Activated gamma-delta T cell treated with anti-CD3 and anti-CD28 coated beads, Interleukin-2, amount 50 U/mL, for 16 hours (primary cell): ENCODE data around the gene KCNK18.

Source experiments
- DNase-seq: peaks from one replicate; pipeline ENCODE4 v3.0.0-alpha.2; 2020; ENCODE audit warnings: low read depth

The KCNK18 gene

DNA sequence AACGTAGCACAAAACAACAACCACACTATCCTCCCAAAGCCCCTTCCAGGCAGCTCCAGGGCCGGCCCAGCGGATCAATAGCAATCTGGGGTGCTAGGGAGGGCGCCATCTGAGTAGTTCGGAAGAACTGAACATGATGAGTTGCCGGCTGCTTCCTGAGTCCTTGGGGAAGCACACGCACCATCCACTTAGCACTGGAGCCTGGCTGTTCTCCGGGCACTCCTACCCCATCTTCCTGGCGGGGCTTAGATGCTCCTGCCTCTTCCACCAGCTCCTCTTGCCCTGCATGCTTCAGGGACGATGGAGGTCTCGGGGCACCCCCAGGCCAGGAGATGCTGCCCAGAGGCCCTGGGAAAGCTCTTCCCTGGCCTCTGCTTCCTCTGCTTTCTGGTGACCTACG, at the start of gene KCNK18:
KCNK18 (plus strand) TSS at position 301 of the 400 bp plus-strand sequence; CDS start at position 301, 0 bp downstream.
- no peak for DNase-seq

DNA sequence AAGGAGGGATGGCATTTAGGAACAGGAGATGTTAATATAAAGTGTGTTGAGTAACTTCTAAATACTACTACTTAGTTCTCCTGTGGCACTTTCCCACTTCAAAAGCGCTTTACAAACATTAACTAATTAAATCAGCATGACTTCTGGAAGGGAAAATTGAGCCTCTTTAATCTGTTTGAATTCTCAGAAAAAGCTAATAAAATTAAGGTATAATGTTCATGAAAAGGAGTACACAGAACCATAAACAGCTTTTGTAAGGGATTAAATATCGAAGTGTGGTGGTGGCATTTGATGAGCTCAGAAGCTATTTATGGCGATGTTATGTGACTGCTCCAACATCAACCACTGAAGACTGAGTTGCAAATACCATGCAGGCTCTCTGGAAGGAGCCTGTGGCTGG, 49.0 kb upstream of the KCNK18 start:
- no peak for DNase-seq

DNA sequence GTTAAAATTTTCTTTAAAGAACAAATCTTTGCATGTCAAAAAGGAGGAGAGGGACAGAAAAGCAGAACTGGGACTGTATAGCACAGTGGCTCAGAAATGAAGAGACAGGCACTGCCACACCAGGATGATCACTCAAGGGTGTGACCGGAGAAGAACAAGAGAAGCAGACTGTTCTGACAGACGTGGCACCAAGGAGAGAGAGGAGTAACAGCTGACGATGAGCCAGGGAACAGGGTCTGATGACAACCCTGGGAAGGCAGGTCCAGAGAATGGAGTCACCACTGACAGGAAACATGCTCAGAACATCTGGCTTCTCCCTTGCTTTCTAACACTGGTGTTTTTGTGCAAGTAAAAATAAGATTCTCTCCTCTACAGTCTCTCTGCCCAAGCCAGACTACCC, 44.6 kb upstream of the KCNK18 start:
- no peak for DNase-seq

DNA sequence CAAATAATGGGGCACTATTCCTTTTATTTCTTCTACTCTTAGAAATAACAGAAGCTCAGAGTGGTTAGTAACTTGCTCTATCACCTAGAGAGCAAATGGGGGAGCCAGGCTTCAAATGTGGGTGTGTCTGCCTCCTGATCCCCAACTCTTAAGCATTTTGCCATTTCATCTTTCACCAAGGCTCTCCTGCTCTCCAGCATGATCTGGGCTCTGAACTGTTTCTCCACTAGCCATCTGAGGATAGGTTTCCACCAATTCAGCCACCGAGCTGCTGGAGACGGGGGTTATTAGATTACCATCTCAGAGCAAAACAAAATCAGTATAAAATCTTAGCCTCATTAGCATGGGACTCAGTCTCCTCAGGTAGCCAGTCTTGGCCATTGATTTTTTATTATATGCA, 39.0 kb upstream of the KCNK18 start:
- DNase-seq, result no peak

DNA sequence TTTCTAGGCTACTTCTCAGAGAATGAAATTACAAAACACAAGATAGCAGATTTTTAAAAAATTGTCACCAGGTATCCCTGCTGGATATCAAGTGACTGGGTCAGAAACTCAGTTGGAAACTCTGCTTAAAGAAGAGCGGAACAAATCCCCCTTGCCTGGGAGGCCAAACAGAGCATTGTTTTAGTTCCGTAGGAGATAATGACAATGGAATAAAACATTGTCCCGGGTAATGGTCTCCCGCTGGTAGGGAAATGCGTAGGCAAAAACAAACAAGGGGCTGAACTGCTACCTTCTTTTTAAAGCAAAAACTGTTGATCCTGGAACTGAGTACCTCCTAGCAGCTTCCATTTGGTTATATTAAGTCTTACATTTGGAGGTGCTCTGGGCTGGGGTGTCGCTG, 37.9 kb upstream of the KCNK18 start:
- DNase-seq, result no peak

DNA sequence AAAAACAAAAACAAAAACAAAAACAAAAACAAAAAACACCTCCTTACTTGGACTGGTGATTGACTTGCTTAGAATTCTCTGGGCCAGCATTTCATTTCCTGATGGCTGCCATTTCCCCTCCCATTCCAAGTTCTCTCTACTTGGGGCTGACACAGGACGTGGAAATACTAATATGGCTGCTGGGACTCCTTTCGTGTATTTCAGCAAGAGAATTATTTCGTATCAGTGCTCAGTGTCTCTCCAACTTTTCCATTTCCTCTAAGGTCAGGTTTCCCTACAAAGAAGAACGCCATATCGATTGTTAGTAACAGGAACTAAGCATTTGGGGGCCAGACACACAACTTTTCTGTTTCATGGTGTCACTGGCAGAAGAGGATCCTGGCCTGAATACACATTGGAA, 36.7 kb upstream of the KCNK18 start:
- no peak for DNase-seq

DNA sequence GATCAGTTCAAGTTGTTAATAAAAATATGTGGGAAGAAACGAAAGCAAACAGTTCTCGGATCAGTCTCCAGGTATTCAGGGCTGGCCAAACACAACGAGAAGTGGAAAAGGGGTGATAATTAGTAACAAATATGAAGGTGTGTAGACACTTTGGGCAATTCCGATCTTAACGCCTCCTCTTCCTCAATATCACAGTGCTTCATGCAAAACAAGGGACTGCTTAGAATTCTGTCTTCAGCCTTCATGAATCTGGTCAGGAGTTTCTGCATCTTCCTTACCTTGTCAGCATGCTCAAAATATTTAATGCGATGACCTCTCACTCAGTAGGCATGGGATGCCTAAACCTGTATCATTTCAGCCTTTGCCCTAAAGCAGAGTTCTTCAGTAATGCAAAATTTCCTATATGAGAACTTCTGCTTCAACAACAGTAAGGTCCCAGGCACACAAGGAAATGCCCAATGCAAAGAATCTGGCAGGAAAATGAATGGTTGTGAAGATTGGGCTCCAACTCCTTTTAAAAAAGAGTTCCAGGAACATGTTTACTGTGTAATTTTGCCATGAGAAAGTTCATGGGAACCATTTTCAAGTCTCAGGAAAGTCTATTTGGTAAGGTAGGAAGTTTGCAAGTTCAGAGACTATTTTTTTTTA, 35.8 kb upstream of the KCNK18 start:
- DNase-seq, result no peak

DNA sequence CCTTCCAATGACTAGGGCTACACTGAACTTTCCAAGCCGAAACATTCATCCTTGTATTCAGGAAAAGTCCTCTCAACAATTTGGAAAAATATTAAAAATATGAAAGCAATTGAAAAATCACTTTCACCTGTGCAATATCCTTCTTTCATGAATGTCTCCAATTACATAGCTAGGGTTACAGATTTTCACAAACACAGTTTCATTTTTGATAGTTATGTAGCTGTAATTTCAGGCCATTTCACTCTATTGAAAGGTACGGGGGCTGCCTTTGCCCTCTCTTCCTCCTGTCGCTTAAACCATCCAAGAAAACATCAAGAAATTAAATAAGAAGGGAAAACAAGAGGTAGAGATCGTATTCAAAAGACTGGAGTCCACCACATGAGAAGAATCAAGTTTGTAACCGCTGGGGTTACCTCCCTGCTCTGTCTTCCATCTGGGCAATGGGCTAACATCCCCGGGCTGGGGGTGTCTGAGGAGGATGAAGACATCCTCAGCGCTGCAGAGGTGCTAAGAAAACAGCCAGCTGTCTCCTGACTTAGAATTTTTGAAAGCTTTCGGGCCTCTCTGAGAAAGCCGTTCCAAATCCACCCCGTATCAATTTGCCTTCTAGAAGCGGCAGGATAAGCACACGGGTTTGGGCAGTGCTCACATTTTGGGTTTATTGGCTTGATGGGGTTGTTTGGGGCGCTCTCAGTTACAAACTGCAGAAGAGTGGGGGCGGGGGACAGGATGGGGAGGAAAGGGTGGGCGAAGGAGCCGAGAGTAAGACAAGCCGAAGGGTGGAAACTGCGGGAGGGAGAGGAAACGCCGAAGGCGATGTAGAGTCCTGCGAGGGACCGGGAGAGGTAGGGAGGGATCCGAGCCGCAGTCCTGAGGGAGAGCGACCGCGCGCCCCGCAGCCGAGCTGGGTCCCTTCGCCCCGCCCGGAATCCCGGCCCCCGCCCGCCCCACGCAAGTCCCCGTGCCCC, 34.9 kb upstream of the KCNK18 start:
- no peak for DNase-seq

DNA sequence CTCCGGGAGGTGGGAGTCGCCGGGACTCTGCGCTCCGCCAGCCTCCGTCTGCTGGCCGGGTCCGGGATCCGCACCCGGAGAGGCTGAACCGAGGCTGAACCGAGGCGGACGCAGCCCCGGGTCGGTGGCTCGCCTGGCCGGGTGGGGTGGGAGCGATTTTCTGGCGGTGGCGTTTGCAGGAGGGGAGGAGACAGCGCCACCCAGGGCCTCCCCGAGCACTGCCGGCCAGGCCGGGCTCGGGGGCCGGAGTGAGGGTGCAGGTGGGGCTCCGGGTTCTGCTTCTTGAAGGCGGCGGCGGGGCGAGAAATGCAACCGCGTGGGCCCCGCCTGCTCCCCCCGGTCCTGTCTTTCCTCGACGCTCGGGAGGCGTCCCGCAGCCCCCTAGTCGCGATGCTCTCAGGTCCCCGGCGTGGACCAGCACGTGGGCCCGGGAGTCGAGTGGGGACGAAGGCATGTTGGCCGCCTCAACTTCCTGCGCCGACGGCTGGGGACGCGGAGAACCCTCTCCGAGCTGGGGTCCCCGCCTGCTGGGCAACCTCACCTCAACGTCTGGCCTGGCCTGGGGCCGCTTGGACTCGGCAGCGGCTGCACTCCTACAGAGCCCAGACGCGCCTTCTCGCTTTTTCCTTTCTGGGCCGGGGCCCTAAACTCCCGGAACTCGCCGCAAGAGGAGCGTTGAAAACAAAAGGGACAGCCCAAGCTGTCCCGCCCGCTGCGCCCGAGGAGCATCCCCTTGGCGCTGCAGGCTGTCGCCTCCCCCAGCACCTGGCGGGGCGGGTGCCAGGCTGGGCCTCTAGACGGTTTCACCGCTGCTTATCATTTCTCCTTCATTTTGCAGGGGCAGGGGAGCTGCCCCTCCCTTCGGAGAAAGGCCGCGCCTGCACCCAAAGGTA, 34.0 kb upstream of the KCNK18 start:
- DNase-seq, result no peak

DNA sequence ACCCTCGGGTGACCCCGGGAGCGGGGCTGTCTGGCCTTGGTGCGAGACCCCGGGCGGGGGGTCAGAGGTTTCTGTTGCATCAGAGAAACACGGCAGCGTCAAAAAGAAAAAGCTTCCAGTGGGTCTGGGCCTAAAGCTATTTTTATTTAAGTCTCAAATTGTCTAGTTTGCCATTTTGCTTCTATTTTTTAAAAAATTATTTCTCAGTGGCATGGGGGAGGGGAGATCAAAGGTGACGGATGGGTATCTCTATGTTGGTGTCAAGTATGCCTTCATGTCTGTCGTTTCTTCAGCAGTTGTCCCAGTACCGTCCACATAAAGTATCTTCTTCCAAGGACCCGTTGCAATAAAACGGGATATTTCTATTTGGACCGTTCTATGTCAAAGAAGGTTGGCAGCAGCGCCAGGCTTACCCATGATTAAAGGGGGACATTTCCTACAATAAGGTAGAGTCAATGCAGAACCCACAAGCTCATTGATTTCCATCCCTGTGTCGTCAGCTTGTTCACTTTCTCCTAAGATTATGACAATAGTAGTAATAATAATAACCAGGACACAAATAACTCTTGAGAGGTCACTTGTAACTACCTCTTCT, 33.2 kb upstream of the KCNK18 start:
- no peak for DNase-seq

DNA sequence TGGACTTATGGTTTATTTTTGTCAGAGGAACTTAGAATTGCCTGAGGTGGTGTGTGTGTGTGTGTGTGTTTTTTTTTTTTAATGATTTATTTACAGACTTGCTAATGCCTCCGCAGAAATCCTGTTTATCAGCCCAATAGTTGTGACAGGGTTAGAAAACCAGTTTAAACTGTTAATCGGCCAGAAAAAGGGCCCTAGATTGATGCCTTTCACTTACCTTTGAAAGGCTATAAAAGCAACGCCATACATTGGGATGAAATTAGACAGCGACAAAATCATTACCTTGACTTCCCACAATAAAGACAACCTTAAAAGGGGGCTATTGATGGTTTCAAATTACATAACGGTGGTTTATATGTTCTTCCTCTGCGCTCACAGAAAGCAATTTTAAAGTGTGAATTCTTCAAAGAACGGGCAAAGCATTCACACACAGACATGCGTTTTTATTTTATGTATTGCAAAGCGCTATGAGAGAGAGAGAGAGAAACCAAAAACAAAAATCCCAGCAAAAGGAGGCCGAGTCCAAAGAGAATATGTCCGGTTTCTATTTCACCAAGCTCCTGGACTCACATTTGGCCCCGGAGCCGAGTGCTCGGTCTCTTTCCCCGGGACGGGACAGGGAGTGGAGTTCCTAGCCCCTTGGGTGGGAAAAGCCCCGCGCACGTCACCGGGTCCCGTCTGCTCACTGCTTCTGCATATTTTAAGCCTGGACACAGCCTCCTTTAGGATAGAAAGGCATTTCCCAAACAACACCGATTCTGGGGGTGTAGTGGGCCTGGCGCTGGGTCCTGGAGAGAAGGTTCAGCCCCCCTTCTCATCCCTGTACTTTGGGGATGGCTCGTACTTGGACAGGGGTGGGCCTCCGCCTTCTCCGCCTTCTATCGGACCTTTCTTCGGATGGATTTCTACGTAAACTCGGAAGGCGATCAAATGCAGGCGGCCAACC, 32.4 kb upstream of the KCNK18 start:
- DNase-seq, result no peak

DNA sequence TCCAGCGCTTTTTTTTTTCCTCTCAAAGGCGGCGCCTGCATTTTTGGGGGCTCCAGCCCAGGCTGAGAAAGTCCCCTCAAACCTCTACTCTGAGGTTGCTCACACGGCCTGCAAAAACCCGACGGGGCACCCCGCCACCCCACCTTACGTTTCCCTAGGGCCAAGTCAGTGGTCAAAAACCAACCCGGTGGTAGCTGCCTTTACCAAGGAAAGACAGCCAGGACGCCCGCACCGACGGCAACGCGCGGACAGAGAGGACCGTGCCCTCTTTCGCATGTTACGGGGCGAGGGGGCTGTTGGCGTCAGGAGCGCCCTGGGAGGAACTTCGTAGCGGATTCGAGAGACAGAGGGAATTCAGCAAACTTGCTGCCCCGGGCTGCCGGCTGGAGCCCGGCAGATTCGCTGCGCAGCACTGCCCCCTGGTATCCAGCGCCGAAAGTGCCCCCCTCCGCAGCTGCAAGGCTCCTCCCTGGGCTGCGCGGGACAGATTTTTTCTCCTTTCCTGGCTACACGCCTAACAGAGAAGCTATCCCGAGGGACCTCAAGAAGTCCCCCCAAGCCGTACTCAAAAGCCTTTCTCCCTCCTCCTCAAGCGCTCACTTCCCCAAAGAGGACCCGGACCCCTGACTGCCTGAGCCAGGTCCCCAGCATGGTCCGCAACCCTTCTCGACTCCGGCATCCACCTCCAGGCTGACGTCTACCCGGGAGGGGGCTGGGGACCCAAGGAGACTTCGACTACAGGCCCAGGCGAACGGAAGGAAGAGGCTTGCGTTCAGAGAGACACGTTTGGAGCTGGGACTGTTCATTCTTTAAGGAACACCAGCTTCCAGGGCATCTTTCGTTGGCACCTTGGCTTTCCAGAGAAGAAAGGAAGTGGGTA, 31.5 kb upstream of the KCNK18 start:
- DNase-seq, result no peak

DNA sequence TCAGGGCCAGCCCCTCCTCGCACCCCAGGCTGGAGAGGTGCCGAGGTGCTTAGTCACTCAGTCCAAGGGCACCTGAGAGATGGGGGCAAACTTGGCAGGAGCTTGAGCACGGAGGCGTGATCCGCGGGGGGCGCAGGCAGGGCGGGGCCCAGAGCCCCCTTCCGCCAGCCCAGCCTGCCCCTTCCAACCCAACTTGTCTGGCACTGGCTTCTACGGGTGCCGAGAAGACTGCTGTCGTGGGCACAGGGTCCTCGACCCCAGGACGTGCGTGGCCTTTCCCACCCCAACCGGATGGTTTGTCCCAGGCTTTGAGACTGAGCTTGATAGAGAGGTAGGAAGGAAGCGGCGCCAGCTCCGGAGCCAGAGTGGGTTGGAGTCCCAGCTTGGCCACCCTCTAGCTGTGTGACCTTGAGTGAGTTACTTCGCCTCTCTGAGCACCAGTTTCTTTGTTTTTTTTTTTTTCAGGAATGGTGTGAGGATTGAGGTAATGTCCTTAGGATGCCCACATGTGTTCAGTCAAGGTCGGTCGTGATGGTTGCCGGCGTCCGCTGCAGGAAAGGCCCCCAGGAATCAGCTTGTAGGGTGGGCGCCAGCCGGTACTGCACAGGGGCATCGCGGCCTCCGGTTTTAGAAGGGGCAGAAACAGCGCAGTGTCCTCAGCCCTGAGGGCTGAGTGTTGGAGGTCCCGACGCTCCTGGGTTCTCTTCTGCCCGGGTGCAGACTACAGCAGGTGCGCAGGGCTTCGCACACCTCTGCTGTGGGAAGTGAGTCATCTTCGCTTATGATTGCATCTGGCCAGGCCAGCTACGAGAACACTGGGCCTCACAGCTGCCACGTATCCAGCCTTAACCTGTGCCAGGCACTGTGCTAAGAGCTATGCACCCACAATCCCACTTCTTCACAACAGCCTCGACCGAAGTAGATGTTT, 30.6 kb upstream of the KCNK18 start:
- DNase-seq, result no peak

DNA sequence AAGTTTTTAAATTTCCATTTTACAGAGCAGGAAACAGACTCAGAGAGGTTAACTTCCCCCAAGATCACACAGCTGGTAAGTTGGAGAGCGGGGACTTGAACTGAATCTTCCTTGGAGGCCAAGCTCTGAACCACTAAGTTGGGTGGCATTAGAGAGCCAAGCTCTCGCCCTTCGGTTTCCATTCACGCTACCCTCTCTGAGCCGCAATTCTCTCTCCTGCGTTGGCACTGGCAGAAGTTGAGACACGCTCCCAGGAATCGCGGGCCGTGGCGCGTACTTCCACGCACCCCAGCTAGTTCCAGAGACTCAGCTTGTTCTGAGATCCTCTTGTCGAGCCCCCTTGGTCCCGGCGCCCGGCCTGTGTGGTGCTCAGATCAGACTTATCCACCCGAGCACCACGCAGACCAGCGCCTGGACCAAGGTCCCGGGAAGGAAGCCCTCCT, 29.9 kb upstream of the KCNK18 start:
- no peak for DNase-seq

DNA sequence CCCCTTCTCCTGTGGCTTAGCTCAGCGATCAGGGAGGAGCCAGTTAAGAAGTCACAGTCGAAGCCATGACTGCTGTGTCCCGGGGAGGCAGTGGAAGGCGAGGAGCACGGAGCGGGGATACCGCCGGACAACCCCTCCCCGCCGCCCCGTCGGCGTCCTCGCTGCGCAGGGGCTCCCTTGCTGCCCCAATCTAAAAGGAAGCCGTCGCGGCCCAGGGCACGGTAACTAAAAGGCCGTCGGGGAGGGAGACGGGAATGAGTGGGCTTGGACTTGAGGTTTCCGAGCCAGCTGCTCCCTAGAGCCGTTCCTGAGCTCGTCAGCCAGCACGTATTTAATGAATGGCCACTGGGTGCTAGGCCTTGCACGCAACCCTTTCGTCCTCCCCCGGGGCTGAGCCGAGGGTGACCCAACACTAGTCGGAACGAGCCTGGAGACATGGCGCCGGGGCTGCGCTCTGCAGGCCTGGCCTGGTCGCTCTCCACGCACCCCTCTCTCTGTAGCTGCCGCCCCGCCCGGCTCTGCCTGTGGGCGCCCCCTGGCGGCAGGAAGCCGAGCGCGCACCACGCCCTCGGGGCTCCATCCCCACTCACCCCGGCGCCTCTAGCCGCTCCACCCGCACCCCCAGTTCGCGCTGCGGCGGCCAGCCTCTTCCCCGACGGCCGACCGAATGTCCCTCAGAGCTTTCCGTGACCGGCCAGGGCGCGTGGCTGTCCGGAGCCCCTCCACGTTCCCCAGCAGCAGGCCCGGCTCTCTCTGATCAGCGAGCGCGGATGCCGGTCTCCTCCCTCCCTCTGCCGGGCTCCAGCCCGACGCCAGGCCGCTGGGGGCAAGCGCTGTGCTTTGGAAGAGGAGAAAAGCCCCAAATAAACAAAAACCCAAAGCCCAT, 29.3 kb upstream of the KCNK18 start:
- DNase-seq, result peak; percentile 31

DNA sequence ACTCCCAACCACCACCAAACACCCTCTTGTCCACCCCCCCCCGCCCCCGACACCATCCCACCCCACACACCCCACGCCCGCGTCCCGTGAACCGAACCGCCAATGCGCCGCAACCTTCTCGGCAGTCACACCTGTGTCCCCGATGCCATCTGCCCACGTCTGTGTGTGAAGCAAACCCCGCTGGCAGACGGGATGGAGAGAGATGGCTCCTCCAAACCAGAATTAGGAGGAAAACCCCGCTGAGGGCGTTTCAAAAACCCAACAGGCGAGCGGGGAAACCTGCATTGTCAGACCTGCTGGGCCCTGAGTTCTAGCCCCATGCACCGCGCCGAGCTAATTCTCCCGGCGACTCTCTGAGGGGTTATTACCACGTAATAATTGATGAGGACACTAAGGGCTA, 28.6 kb upstream of the KCNK18 start:
- DNase-seq, result no peak

DNA sequence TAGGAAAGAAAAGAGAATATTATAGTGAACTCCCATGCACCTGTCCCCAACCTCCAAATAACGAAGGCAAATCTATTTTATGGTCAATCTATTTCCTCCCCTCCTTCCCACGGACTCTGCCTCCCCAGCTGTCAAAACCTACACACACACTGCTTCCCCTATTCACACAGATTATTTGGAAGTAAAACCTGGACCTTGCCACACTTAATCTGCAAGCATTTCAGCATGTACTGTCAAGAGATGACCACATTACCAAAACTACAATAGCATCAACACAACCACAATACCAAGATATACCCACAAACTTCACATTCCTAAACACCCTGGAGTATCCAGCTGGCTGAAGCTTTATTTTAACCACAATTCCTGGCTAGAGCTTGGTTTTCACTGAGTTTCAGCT, 27.8 kb upstream of the KCNK18 start:
- DNase-seq, result no peak

DNA sequence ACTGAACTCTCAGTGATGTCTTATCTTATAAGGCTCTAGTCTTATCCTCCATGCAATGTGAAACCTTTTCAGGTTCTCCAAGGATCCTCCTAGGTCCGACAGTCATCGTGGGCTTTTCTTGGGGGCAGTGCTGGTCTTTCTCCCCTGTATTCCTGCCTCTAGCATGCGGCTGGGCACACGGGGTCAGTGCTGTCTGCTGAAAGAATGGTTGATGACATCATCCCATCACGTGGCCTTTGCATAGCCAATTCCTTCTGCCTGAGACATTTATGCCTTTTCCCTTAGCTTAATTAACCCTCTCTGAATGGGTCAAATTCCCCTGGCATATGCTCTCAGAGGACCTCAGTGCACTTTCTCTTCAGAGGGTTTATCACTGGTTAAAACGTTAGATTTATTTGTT, 27.0 kb upstream of the KCNK18 start:
- DNase-seq, result no peak
